GM18951 (cell line): ENCODE results near the gene CORO2A.

ENCODE experiments used
- POLR2A ChIP-seq: IDR thresholded peaks from 4 replicates; pipeline ENCODE4 v1.6.1; 2011; ENCODE audit warnings: mild to moderate bottlenecking; ENCODE audit not compliant: insufficient read length, insufficient read depth; ENCODE audit errors: extremely low read depth
- in situ Hi-C: fragments of 300-500 bp; cut with MboI; formaldehyde crosslinking; loops from one replicate; pipeline ENCODE4 v1.12.0; 2022; ENCODE audit warnings: low sequenced_read_pairs, mixed read lengths, inconsistent platforms; ENCODE audit not compliant: unreplicated experiment

The CORO2A gene

GRCh38 chr9:98228392-98229089 lies 36.1 kb upstream of the CORO2A start:
- in situ Hi-C loops = no loop called here
- no peak for TF ChIP-seq POLR2A

DNA sequence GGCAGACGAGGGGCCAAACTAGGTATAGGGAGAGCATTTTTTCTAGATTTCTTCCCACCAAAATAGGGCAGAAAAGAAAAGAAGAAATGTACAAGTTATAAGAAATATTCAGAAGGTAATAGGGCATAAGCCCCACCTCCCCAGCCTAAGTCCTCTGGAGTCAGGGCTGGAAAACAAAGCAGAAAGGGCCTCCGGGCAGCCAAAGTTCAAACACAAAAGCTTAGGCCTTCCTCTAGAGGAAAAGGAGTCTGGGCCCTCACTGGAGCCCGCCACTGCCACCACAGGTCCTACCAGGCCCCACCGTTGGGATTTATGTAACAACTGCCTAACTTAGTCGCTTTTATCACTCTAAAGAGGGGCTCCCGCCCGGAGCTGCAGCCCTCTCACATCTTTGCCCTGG lies 35.4 kb upstream of the CORO2A start:
- no peak for TF ChIP-seq POLR2A

GRCh38 chr9:98226957-98227356 lies 34.5 kb upstream of the CORO2A start:
- TF ChIP-seq POLR2A = no peak
- in situ Hi-C loops = no loop called here

More for the DNA sequence above, 35.4 kb upstream of the CORO2A start:
- in situ Hi-C loops = no loop called here

- in situ Hi-C loops = no loop called here
- TF ChIP-seq POLR2A = no peak
Observed at GRCh38 chr9:98226516-98226915, 34.1 kb upstream of the CORO2A start.

GRCh38 chr9:98225015-98225442 lies 32.6 kb upstream of the CORO2A start:
- in situ Hi-C loops = no loop called here
- TF ChIP-seq POLR2A = no peak

DNA sequence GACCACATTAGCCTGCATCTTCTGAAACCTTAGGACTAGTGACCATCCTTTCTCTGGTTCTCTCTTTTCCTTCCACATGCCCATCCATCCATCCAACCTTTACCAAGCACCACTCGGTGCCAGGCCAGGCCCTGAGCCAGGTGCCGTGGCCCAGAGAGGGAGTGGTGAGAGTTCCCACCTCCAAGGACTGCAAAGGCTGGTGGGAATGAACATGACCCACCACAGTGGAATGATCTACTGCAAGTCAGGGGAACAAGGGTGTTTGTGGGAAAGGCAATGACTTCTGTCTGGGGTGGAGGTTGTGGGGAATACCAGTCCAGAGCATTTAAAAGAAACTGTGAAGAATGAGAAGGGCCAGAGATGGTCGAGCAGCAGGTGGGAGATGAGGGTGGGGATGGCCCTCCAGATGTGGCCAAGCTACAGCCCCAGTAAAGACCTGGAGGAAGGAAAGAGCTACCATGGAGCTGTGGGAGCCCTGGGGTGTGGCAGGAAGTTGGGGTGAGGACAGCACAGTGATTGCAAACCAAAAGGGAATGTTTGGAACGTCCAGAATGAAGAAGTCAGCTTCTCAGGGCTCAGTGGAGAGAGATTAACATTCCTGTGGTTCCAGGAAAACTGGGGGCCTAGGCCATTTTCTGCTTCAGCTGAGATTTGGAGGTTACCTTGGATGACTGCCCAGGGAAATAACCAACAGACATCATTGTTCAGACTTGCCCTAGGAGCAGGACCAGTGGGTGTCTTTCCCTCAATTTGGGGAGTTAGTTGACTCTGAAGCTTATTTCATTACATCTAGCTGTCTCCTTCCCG lies 30.7 kb upstream of the CORO2A start:
- in situ Hi-C loops = no loop called here
- no peak for TF ChIP-seq POLR2A

- in situ Hi-C loops = no loop called here
Observed at GRCh38 chr9:98220911-98221310, 28.5 kb upstream of the CORO2A start.

DNA sequence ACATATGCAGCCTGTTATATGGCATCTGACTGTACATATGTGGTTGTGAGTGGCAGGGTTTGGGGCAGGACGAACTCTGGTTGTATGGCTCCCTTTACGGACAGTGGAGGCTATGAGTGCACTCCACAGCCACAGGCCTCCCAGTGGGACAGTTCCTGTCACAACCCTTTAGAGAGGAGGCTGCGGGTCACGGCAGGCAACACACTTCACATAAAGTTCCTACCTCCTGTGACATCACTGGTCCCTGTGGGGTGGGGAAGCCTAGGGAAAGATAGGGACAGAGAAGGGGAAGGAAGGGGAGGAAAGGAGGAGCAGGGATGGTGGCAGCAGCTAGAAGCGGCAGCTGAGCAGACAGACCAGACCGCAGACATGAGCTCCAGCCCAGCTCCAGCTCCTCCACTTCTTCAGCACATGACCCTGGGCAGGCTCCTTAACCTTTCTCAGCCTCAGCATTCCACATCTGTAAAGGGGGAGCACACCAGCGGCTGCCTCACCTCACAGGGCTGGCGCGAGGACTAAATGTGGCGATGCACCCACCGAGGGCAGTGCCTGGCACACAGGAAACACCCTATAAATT lies 27.4 kb upstream of the CORO2A start:
- in situ Hi-C loops = no loop called here
- TF ChIP-seq POLR2A = no peak

More at GRCh38 chr9:98220911-98221310, 28.5 kb upstream of the CORO2A start:
- TF ChIP-seq POLR2A = no peak

DNA sequence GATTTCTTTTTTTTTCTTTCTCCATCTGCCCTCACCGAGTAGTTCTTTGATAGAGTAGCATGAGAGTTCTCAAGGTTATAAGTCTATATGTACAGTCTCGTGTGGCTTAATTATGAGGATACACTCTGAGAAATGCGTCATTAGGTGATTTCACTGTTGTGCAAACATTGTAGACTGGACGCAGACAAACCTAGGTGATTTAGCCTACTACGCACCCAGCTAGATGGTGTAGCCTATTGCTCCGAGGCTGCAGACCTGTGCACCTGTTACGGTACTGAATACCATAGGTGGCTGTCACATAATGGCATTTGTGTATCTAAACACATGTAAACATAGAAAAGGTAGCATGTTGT lies 26.9 kb upstream of the CORO2A start:
- TF ChIP-seq POLR2A = no peak
- in situ Hi-C loops = no loop called here

DNA sequence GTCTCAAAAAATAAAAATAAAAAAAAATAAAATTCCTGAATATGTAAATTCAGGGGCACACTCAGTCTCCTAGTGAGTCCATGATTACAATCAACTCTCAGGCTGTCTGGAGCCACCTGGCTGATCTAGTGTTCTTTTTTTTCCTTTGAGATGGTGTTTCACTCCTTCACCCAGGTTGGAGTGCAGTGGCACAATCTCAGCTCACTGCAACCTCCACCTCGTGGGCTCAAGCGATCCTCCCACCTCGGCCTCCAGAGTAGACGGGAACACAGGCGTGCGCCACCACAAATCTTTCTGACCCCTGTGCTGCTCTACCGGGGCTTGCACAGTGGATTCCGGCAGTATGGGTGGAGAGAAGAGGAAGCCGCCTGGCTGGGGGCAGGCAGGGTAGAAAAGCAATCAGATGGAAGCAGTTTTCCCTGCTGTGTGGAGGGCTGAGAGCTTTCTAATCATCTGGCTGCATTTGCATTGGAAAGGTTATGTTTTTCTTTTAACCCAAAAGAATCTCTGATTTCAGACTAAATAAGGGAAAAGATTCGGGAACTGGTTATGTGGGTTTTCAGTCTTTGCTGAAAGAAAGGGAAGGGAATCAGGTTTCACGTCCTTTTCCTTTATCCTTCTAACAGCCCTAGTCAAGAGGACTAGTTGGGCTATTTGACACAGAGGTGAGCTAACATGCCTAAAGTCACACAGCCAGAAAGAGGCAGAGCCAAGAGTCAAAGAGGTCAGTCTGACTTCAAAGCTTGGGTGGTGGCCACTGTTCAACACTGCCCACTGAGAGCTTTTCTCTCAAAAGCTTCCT lies 26.3 kb upstream of the CORO2A start:
- in situ Hi-C loops = no loop called here
- TF ChIP-seq POLR2A = no peak

GRCh38 chr9:98217255-98217654 lies 24.8 kb upstream of the CORO2A start:
- in situ Hi-C loops = no loop called here
- no peak for TF ChIP-seq POLR2A

- in situ Hi-C loops = no loop called here
- TF ChIP-seq POLR2A = no peak
Observed at GRCh38 chr9:98216391-98216790, 24.0 kb upstream of the CORO2A start.

DNA sequence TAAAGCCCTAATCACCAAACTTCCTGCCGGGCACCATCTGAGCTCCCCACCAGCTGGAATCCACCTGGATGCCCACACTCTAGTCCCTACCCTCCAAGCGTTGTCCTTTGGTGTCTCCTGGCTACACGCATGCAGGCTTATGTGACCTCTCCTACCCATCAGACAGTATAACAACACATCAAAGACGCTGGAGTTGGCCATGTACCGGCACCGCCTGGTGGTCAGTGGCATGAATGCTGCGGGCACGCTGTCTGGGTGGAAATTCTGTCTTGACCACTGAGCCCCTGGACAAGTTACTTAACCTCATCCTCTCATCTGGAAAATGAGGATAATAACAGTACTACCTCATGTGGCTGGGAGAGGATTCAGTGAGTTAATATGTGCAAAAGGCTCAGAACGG lies 23.4 kb upstream of the CORO2A start:
- TF ChIP-seq POLR2A = no peak
- in situ Hi-C loops = no loop called here
